ENCODE data around the gene SUPV3L1.

Gene SUPV3L1

DNA sequence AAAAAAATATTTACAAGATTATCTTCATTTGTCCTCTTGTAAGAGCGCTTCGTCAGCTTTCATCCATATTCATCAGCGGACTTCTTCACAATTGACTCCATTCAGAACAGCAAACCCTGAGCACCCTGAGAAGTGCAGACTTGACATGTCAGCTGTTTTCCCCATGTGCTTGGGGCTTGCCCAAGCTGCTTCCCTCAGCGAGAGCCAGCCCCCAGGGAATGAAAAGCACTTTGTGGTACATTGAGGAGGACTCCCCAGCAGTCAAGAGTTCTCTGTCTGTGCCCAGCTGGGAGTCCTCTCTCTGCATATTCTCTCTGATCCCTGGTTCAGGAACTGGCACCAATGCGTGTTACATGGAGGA, 62.8 kb downstream of the SUPV3L1 start:
- H3K4me3 ChIP-seq (ENCODE audit: low read depth, low read length): no peak overlapping the region
- DNase-seq (ENCODE audit: low read depth): no peak
- TF ChIP-seq, protein P1, sequence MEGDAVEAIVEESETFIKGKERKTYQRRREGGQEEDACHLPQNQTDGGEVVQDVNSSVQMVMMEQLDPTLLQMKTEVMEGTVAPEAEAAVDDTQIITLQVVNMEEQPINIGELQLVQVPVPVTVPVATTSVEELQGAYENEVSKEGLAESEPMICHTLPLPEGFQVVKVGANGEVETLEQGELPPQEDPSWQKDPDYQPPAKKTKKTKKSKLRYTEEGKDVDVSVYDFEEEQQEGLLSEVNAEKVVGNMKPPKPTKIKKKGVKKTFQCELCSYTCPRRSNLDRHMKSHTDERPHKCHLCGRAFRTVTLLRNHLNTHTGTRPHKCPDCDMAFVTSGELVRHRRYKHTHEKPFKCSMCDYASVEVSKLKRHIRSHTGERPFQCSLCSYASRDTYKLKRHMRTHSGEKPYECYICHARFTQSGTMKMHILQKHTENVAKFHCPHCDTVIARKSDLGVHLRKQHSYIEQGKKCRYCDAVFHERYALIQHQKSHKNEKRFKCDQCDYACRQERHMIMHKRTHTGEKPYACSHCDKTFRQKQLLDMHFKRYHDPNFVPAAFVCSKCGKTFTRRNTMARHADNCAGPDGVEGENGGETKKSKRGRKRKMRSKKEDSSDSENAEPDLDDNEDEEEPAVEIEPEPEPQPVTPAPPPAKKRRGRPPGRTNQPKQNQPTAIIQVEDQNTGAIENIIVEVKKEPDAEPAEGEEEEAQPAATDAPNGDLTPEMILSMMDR (IDR thresholded peaks at IDR 0.05; ENCODE audit: low read depth, low read length, missing control alignments): no peak

DNA sequence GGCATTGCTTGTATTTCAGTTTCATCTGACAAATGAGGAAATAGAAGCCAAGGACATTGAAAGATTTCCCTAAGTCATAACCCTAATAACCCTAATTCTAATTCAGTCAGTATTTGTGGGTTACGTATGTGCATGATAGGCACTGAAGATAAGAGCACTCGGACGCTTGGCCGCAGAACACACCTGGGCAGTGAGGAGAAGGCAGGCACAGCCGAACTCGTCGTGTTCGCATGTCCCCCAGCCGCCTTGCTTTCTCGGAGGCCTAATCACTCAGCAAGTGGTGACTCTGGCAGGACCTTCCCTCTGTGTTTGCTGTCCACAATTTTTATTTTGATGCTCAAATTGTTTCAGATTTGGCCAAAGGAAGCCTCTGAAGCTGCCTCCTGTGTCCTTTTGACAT, 63.8 kb downstream of the SUPV3L1 start:
- DNase-seq (ENCODE audit: low read depth): no peak
- TF ChIP-seq, protein P1 (IDR thresholded peaks at IDR 0.05; ENCODE audit: low read depth, low read length, missing control alignments): no peak
- no peak overlapping the region for H3K4me3 ChIP-seq (ENCODE audit: low read depth, low read length)

DNA sequence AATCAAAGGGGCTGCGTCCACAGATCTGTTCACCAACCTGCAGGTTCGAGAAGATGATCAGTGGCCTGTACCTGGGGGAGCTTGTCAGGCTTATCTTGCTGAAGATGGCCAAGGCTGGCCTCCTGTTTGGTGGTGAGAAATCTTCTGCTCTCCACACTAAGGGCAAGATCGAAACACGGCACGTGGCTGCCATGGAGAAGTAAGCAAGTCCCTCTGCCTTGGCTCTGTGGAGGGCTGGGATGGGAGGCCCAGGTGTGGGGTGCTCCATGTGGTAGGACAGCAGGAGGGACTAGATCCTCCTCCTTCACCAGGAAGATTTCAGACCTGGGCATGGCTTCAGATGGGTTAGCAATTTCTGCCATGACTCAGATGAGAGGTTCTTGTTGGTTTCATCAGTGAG, 66.0 kb downstream of the SUPV3L1 start:
- TF ChIP-seq, protein P1 (IDR thresholded peaks at IDR 0.05; ENCODE audit: low read depth, low read length, missing control alignments): no peak
- DNase-seq (ENCODE audit: low read depth): no peak
- no peak overlapping the region for H3K4me3 ChIP-seq (ENCODE audit: low read depth, low read length)

DNA sequence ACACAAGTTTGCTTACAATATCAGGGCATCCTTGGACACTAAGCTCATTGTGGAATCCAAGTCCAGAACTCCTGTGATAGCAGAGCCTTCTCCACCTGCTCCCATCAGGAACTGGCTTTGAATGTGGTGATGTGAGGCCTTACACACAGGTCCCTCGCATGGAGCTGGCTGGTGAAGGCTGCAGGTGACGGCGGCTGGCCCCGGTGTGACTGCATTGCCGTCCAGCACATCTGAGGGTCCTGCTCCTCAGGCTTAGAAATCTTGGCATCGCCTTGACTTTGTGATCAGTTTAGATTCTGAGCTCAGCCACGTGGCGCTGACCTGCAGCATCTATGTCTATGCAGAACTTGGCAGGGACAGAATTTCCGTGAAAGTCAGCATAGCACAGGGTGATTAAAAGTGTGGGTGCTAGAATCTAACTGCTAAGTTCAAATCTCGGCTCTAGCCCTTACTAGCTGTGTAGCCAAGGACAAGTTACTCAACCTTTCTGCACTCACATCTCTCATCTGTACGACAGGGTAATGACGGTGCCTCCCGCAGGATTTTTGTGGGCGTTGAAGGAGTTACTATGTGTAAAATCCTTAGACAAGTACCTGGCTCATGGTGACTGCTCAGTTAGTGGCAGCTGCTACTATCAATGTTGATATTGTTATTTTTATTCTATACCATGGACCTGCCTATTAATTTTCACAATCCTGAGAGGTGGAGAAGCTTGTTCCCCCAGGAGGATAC, 66.7 kb downstream of the SUPV3L1 start:
- DNase-seq (ENCODE audit: low read depth): no peak
- H3K4me3 ChIP-seq (ENCODE audit: low read depth, low read length): no peak overlapping the region
- TF ChIP-seq, protein P1 (IDR thresholded peaks at IDR 0.05; ENCODE audit: low read depth, low read length, missing control alignments): no peak

DNA sequence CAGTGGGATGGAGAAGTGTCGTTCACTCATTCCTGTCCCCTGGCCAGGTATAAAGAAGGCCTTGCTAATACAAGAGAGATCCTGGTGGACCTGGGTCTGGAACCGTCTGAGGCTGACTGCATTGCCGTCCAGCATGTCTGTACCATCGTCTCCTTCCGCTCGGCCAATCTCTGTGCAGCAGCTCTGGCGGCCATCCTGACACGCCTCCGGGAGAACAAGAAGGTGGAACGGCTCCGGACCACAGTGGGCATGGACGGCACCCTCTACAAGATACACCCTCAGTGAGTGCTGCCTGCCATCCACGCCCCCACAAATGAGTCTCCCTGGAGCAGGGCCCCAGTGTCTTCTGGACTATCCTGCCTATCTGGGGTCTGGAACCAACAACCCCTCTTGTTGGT, 67.3 kb downstream of the SUPV3L1 start:
- TF ChIP-seq, protein P1 (IDR thresholded peaks at IDR 0.05; ENCODE audit: low read depth, low read length, missing control alignments): no peak
- no peak for DNase-seq (ENCODE audit: low read depth)
- H3K4me3 ChIP-seq (ENCODE audit: low read depth, low read length): no peak overlapping the region

DNA sequence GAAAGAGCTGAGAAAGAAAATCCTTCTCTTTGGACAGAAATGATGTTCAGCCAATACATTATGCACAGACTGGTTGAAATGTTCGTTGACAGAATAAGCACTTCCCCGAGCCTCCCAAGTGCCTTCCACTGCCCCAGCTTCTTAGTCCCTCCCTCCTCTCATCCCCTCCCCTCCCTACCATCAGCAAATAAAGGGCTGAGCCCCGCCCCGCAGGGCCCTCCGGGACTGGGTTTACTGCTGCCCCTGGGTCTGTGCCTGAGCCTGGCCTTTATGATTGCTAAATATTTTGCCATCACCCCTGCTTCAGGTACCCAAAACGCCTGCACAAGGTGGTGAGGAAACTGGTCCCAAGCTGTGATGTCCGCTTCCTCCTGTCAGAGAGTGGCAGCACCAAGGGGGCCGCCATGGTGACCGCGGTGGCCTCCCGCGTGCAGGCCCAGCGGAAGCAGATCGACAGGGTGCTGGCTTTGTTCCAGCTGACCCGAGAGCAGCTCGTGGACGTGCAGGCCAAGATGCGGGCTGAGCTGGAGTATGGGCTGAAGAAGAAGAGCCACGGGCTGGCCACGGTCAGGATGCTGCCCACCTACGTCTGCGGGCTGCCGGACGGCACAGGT, 68.2 kb downstream of the SUPV3L1 start:
- DNase-seq (ENCODE audit: low read depth): no peak
- no peak overlapping the region for H3K4me3 ChIP-seq (ENCODE audit: low read depth, low read length)

More for the DNA sequence above, 68.2 kb downstream of the SUPV3L1 start:
- TF ChIP-seq, protein P1 (IDR thresholded peaks at IDR 0.05; ENCODE audit: low read depth, low read length, missing control alignments): no peak
